MCF 10A (cell line): Measurements from ENCODE around the gene HS6ST2. TPM values are rescaled to one million over a fixed set of nuclear protein-coding genes. Genes with fewer than 3 reads are reported as not detected.

ENCODE experiments used
- BruUV-seq: library from RNA; stranded (reverse); fragments of 400-500 nt; replicated peaks from 2 replicates; lab custom pipeline; 2021; lab: Mats Ljungman, UMichigan
- CTCF ChIA-PET: fragments of 300-600 bp; sonication (Branson Sonifier 250); formaldehyde crosslinking; extraction: SDS; loops from one replicate; lab custom pipeline; 2021; ENCODE audit warnings: antibody characterized with exemption, inconsistent platforms; lab: Yijun Ruan, JAX
- POLR2A ChIA-PET: fragments of 300-600, 350-650 bp; sonication (Branson Sonifier 250); formaldehyde crosslinking; extraction: SDS; loops from one replicate; lab custom pipeline; 2020; ENCODE audit warnings: antibody characterized with exemption, inconsistent platforms; lab: Yijun Ruan, JAX
- DNase-seq: peaks from one replicate; pipeline ENCODE4 v3.0.0-alpha.2; 2018; ENCODE audit not compliant: unreplicated experiment
- H3K27ac Mint-ChIP-seq: one replicate; pipeline ENCODE4 v1.8.0; 2022; ENCODE audit warnings: mild to moderate bottlenecking, low read depth, mixed read lengths; ENCODE audit not compliant: unreplicated experiment
- H3K27me3 Mint-ChIP-seq: one replicate; pipeline ENCODE4 v1.8.0; 2022; ENCODE audit warnings: mixed read lengths; ENCODE audit not compliant: insufficient read depth, unreplicated experiment
- H3K36me3 Mint-ChIP-seq: one replicate; pipeline ENCODE4 v1.8.0; 2022; ENCODE audit warnings: mild to moderate bottlenecking, moderate library complexity, mixed read lengths; ENCODE audit not compliant: insufficient read depth, unreplicated experiment
- H3K4me1 Mint-ChIP-seq: one replicate; pipeline ENCODE4 v1.8.0; 2022; ENCODE audit warnings: mixed read lengths; ENCODE audit not compliant: insufficient read depth, unreplicated experiment
- H3K4me3 Mint-ChIP-seq: one replicate; pipeline ENCODE4 v1.8.0; 2022; ENCODE audit warnings: mild to moderate bottlenecking, moderate library complexity, mixed read lengths; ENCODE audit not compliant: unreplicated experiment
- H3K9me3 Mint-ChIP-seq: one replicate; pipeline ENCODE4 v1.8.0; 2022; ENCODE audit warnings: mixed read lengths; ENCODE audit not compliant: unreplicated experiment
- CTCF ChIP-seq: fragments of 200-600 bp; IDR thresholded peaks from one replicate; pipeline ENCODE4 v1.8.0; 2022; ENCODE audit warnings: antibody characterized with exemption, mild to moderate bottlenecking; ENCODE audit not compliant: unreplicated experiment
- intact Hi-C: fragments of 100-400 bp; cut with micrococcal nuclease; formaldehyde crosslinking; loops from 2 replicates; pipeline ENCODE4 v1.14.1; 2022
- total RNA-seq: library from RNA; stranded (reverse); gene quantifications from 2 replicates; pipeline ENCODE4 v1.2.3, GENCODE V29; 2022

The HS6ST2 gene
- total RNA-seq, 1 experiment from 2014 or later: 26.1 TPM

DNA sequence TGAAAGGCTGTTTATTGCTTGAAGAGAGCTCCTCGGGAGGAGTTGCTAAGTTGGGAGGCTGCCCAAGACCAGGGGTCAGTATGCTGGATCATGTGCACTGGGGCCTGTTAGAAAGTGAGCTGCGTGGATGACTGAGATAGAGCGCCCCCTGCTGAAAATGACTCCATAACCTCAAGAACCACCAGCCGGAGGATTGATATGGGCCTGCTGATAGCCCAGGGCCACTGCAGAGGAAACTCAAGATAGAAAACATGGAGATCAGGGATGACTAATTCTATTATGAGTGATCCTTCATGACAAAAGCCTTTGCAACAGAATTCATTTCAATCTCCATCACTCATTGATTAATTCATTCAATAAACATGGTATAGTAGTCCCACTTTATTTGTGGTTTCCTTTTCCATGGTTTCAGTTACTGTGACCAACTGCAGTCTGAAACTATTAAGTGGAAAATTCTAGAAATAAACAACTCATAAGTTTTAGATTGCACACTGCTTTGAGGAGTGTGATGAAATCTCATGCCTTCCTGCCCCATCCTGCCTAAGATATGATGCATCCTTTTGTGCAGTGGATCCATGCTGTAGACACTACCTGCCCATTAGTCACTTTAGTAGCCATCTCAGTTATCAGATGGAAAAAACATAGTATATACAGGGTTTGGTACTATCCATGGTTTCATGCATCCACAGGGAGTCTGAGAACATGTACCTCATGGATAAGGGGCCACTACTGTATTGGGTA is 342.9 kb downstream of the HS6ST2 start:
- H3K4me1 Mint-ChIP-seq: no peaks in the 10 kb centered on the region
- H3K27me3 Mint-ChIP-seq: peaks cover 59% of the 10 kb centered on the region
- ChIA-PET CTCF (interaction anchor here (0.6 to 3.9 kb wide), 23 partner anchors 8 to 774 kb away, joined by 3 to 52 read pairs (median 4); no protein-coding TSS in a partner anchor), POLR2A (interaction anchor here (0.6 kb wide), 1 partner anchor 435 kb away, joined by 3 read pairs; no protein-coding TSS in a partner anchor)
- peak; percentile 18 for TF ChIP-seq CTCF
- BruUV-seq: no TSS peak
- no peaks in the 10 kb centered on the region for H3K36me3 Mint-ChIP-seq
- H3K27ac Mint-ChIP-seq: no peak overlapping the region
- intact Hi-C loops: loop anchor here (5.0 to 10.0 kb wide), 3 partner anchors 121 to 901 kb away; no protein-coding TSS in a partner anchor
- DNase-seq: peak; percentile 64
- no peaks in the 10 kb centered on the region for H3K9me3 Mint-ChIP-seq
- H3K4me3 Mint-ChIP-seq: no peak overlapping the region

DNA sequence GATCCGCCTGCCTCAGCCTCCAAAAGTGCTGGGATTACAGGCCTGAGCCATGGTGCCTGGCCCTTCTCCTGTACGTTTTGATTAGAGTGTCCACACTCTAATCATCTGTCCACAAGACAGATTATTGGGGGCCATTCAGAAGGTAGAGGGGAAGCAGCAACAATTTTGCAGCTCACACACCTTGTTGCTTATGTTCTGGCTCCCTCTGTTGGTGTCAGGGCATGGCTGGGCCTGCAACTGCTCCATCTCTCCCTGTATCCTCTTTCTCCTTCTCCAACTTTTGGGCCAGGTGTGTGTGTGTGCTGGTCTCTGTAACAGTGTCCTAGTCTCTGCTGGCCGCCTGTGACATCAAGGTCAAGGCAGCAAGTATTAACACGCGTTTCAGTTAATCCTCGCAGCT is 344.1 kb downstream of the HS6ST2 start:
- TF ChIP-seq CTCF: no peak
- Mint-ChIP-seq H3K36me3 (no peaks in the 10 kb centered on the region), H3K9me3 (no peaks in the 10 kb centered on the region), H3K27ac (no peak overlapping the region), H3K4me3 (no peak overlapping the region), H3K4me1 (no peaks in the 10 kb centered on the region), H3K27me3 (peaks cover 59% of the 10 kb centered on the region)
- peak; percentile 22 for DNase-seq
- POLR2A ChIA-PET: interaction anchor here (0.6 kb wide), 1 partner anchor 384 kb away, joined by 3 read pairs; no protein-coding TSS in a partner anchor
- intact Hi-C loops: loop anchor here (10.0 kb wide), 2 partner anchors 119 to 899 kb away; no protein-coding TSS in a partner anchor
- BruUV-seq: no TSS peak
- CTCF ChIA-PET: interaction anchor here (0.6 to 3.9 kb wide), 25 partner anchors 7 to 536 kb away, joined by 3 to 52 read pairs (median 5); partner anchors contain the start of gene RAP2C

GRCh38 chrX:132613801-132614200 is 344.6 kb downstream of the HS6ST2 start:
- H3K27me3 Mint-ChIP-seq: peaks cover 59% of the 10 kb centered on the region
- no peak overlapping the region for H3K27ac Mint-ChIP-seq
- no peaks in the 10 kb centered on the region for H3K9me3 Mint-ChIP-seq
- H3K36me3 Mint-ChIP-seq: no peaks in the 10 kb centered on the region
- ChIA-PET POLR2A (interaction anchor here (0.6 to 1.3 kb wide), 3 partner anchors 248 to 384 kb away, joined by 3 to 4 read pairs (median 3); no protein-coding TSS in a partner anchor), CTCF (interaction anchor here (0.6 to 3.9 kb wide), 33 partner anchors 11 to 772 kb away, joined by 3 to 52 read pairs (median 4); partner anchors contain the start of gene RAP2C)
- no peak for TF ChIP-seq CTCF
- intact Hi-C loops: loop anchor here (1.0 to 10.0 kb wide), 4 partner anchors 119 to 899 kb away; no protein-coding TSS in a partner anchor
- H3K4me1 Mint-ChIP-seq: no peaks in the 10 kb centered on the region
- DNase-seq: no peak
- no TSS peak for BruUV-seq
- H3K4me3 Mint-ChIP-seq: no peak overlapping the region
